ENCODE data around the gene IGFBPL1.
"Not testable (repeated sequence)": the region's sequence is repeated elsewhere in the genome, so short reads cannot be mapped to it uniquely, and the experiment has no call there.

Gene IGFBPL1

DNA sequence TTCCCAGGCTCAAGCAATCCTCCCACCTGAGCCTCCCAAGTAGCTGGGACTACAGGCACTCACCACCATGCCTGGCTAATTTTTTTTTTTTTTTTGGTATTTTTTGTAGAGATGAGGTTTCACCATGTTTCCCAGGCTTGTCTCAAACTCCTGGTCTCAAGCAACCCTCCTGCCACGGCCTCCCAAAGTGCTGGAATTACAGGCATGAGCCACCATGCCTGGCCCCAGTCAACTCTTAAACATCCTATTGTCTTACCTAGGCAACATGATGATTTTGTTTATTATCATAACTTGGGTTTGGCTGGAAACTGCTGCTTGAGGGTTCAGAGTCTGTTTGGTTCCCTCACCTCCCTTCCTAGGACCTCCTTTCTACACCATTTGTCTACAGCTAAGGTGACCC is 25.1 kb downstream of the IGFBPL1 start:
- DNase-seq (ENCODE audit: low read depth): not testable (repeated sequence)

DNA sequence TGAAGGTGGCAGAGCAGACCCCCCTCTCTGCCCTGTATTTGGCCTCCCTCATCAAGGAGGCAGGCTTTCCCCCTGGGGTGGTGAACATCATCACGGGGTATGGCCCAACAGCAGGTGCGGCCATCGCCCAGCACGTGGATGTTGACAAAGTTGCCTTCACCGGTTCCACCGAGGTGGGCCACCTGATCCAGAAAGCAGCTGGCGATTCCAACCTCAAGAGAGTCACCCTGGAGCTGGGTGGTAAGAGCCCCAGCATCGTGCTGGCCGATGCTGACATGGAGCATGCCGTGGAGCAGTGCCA is 27.9 kb downstream of the IGFBPL1 start:
- DNase-seq (ENCODE audit: low read depth): no peak

- no peak for DNase-seq (ENCODE audit: low read depth)
Observed at GRCh38 chr9:38395653-38396370, 28.4 kb downstream of the IGFBPL1 start.

DNA sequence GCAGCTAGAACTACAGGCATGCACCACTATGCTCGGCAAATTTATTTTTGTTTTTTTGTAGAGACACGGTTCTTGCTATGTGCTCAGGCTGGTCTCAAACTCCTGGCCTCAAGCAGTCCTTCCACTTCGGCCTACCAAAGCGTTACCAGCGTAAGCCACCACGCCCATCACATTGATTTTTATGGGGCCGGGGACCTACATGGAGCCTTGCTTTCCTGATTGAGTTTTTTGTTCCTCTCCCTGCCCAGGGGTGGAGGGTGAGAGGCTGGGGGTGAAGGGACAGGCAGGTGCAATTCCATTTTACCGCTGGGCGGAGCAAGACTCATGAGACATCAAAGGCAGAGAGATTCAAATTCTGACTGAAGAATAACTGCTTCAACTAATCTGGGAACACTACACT is 29.8 kb downstream of the IGFBPL1 start:
- no peak for DNase-seq (ENCODE audit: low read depth)

DNA sequence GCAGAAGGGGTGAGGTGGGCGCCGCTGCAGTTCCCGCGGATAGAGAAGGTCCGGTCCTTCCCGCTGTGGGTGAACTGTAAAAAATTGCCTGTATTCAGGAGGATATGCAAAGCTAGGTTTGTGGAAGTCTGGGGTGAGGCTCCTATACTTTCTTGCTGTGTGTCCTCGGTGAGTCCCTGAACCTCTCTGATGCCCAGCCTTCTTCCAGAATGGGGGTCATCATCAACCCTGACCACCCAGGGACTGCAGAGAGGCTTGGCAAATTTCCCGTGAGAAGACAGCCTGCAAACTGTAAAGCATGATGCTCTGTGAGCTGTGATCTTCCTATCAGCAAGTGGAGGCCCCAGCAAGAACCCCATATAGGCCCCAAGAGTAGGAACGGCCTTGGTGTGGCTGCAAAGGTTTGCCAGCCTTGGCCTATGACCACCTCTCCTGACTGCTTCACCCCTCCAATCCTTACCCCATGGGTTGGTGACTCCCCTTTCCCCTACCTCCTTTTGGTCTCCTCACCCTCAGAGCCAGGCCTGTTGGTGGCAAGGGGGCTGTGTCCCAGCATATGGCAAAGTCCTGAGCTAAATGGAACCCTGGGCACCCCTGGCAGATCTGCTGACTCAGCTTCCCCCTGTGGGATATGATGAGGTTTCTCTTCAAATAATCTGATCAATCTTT is 31.0 kb downstream of the IGFBPL1 start:
- DNase-seq (ENCODE audit: low read depth): no peak

GRCh38 chr9:38392235-38393127 is 31.8 kb downstream of the IGFBPL1 start, which contains the start of gene ALDH1B1:
TSS of gene ALDH1B1 (plus strand) at chr9:38392702. CDS start at chr9:38395749, 3,047 bp downstream.
- peak; percentile 53 for DNase-seq (ENCODE audit: low read depth)

- no peak for DNase-seq (ENCODE audit: low read depth)
Observed at GRCh38 chr9:38391278-38392118, 32.8 kb downstream of the IGFBPL1 start.

GRCh38 chr9:38390851-38391250 is 33.4 kb downstream of the IGFBPL1 start:
- no peak for DNase-seq (ENCODE audit: low read depth)

DNA sequence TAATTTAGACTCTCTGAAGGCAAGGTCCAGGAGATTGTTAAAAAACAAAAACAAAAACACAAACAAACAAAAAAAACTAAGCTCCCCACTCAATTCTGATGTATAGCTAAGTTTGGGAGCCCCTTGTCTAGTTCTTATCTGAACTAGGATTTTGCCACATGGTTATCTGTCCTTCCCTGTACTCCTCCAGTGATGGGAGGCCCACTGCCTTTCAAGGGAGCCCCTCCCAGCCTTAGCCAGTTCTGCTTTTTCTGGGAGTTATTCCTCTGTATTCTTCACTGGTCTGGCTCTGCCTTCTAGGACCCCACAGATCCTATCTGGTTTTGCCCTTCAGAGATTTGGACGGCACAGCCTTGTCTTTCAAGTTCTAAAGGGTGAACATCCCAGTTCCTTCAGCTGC is 33.8 kb downstream of the IGFBPL1 start:
- DNase-seq (ENCODE audit: low read depth): no peak

GRCh38 chr9:38389313-38389712 is 34.9 kb downstream of the IGFBPL1 start:
- DNase-seq (ENCODE audit: low read depth): no peak

GRCh38 chr9:38388283-38389223 is 35.7 kb downstream of the IGFBPL1 start:
- no peak for DNase-seq (ENCODE audit: low read depth)

DNA sequence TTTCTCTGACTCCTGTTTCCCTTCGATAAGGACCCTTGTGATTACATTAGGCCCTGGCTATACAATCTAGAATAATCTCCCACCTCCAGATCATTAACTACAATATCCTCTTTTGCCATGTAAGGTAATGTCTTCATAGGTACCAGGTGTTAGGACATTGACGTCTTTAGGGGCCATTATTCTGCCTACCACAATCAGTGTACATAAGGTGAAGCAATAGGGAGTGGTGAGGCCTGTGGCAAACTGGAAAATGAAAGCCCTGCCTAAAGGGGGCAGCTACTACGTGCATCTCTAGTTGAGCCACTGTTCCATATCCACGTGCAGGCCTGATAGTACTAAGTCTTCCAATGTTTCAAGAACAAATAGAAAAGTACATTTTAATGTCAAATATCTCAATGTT is 36.5 kb downstream of the IGFBPL1 start:
- DNase-seq (ENCODE audit: low read depth): no peak

GRCh38 chr9:38387066-38387465 is 37.2 kb downstream of the IGFBPL1 start:
- no peak for DNase-seq (ENCODE audit: low read depth)

DNA sequence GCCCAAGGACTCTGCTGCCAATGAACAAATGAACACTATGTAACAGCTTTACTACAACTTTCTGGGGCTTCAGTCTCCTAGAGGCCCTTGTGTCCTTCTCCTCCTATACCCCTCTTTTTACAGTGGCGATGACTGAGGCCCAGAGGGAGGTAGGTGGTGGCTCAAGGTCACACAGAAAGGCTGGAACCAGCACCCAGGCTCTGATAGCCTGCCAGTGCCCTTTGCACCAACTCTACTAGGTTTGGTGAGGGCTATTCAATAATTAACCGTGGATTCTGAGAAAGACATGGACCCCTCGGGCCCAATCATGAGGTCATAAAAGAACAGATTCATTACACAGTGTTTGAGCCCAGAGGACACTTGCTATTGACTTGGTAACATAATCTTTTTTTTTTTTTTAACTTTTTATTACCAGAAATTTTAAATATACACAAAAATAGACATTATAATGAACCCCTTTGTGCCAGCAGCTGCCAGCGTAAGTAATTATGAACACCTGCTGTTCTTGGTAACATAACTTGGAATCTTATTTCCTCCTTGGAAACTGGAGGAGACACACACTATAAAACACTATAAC is 37.8 kb downstream of the IGFBPL1 start:
- no peak for DNase-seq (ENCODE audit: low read depth)

- DNase-seq (ENCODE audit: low read depth): no peak
Observed at GRCh38 chr9:38385896-38386295, 38.4 kb downstream of the IGFBPL1 start.

- no peak for DNase-seq (ENCODE audit: low read depth)
Observed at GRCh38 chr9:38384990-38385848, 39.0 kb downstream of the IGFBPL1 start.

- DNase-seq (ENCODE audit: low read depth): no peak
Observed at GRCh38 chr9:38382141-38382540, 42.1 kb downstream of the IGFBPL1 start.

DNA sequence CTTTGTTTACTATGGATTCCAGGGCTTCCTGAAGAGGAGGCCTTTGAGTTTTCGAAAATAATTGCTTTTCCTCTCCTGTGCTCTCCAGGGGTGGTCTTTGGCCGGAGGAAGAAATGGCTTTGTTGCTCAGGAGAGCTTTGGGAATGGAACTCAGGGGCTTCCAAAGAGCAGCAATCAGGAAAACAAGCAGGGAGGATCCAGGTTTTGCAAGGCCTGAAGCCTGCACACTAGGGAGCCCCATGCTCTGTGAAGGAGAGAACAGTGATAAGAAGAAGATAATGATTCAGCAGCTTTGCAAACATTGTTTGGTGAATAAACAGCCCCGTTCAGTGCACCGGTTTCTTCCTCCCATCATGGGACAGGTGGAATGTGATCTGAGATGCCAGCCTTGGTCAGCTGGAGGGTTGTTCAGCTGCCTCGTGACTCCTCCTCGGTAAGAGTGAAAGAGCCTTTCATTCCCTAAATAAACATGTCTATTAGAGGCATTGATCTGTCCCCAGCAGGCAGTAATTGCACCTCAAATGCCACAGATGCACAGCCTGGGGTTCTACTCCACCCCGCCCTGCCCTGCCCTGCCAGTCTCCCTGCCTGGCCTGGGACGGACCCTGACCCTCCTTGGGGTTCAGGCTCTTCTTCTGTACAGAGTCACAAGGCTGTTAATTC is 43.3 kb downstream of the IGFBPL1 start:
- no peak for DNase-seq (ENCODE audit: low read depth)
